Endothelial cell of umbilical vein (primary cell): Measurements from ENCODE around the gene THEMIS2. TPM values are rescaled to one million over a fixed set of nuclear protein-coding genes. Genes with fewer than 3 reads are reported as not detected.

Experiments used
- BruUV-seq: library from RNA; stranded (reverse); fragments of 400-500 nt; replicated peaks from 2 replicates; lab custom pipeline; 2021; lab: Mats Ljungman, UMichigan
- CTCF ChIA-PET: fragments of 300-600, 350-600 bp; sonication (Branson Sonifier 250); formaldehyde crosslinking; loops from one replicate; lab custom pipeline; 2021; ENCODE audit warnings: antibody characterized with exemption, inconsistent platforms; lab: Charles Lee
- POLR2A ChIA-PET: fragments of 300-600, 350-600 bp; sonication (Branson Sonifier 250); formaldehyde crosslinking; loops from one replicate; lab custom pipeline; 2021; ENCODE audit warnings: antibody characterized with exemption, inconsistent platforms; lab: Charles Lee
- DNase-seq: peaks from one replicate; pipeline ENCODE4 v3.0.0-alpha.2; 2011; ENCODE audit warnings: low read depth, low spot score
- FAIRE-seq: peaks from 2 replicates; lab custom pipeline; 2011; peaks lifted over from hg19 to GRCh38; lab: Jason Lieb, UNC
- H2AFZ ChIP-seq: 2 replicates; pipeline ENCODE4 v1.6.0; 2012; ENCODE audit warnings: low read depth, low read length, control low read depth, inconsistent platforms
- H3K27ac ChIP-seq: 2 replicates; pipeline ENCODE4 v1.5.1; 2011; ENCODE audit warnings: low read depth, mild to moderate bottlenecking, control low read depth, low read length, moderate library complexity; ENCODE audit not compliant: insufficient read depth
- H3K27me3 ChIP-seq, 2 experiments: 2 replicates each; pipeline versions ENCODE4 v1.6.0 to v1.6.1; 2011; ENCODE audit warnings: low read length in 2 of 2, mixed read lengths in 1 of 2; ENCODE audit not compliant: control insufficient read depth in 2 of 2, insufficient read depth in 2 of 2
- H3K36me3 ChIP-seq, 2 experiments: 2 replicates in 1 of 2; 3 replicates in 1 of 2; pipeline ENCODE4 v1.5.1; 2011; ENCODE audit warnings: low read length in 2 of 2, mild to moderate bottlenecking in 1 of 2, moderate library complexity in 1 of 2; ENCODE audit not compliant: control insufficient read depth in 2 of 2, insufficient read depth in 2 of 2; ENCODE audit errors: extremely low read depth in 1 of 2
- H3K4me1 ChIP-seq: 3 replicates; pipeline ENCODE4 v1.5.1; 2011; ENCODE audit warnings: mild to moderate bottlenecking, low read length; ENCODE audit not compliant: control insufficient read depth, insufficient read depth; ENCODE audit errors: extremely low read depth
- H3K4me2 ChIP-seq: 2 replicates; pipeline ENCODE4 v1.6.1; 2011; ENCODE audit warnings: low read length, control low read depth, mixed read lengths; ENCODE audit not compliant: insufficient read depth
- H3K4me3 ChIP-seq, 3 experiments: fragments of 200-600 bp in 1 of 3; sonication (generic), shearing (Covaris generic) in 1 of 3; replicated peaks in 1 of 3; 2 replicates each; pipeline ENCODE4 v1.5.1; 2011 to 2016; ENCODE audit warnings: control low read depth in 3 of 3, low read length in 3 of 3, mild to moderate bottlenecking in 2 of 3, inconsistent platforms in 1 of 3, low read depth in 1 of 3, moderate library complexity in 1 of 3; ENCODE audit not compliant: insufficient read depth in 1 of 3
- H3K79me2 ChIP-seq: 2 replicates; pipeline ENCODE4 v1.6.0; 2012; ENCODE audit warnings: low read length, inconsistent platforms; ENCODE audit not compliant: control insufficient read depth, insufficient read depth
- H3K9ac ChIP-seq: replicated peaks from 2 replicates; pipeline ENCODE3; 2011; ENCODE audit warnings: low read length, control low read depth; ENCODE audit not compliant: insufficient read depth; ENCODE audit errors: extremely low read depth
- H3K9me1 ChIP-seq: replicated peaks from 3 replicates; pipeline ENCODE4 v1.6.0; 2011; ENCODE audit warnings: mild to moderate bottlenecking, low read length; ENCODE audit not compliant: control insufficient read depth, insufficient read depth; ENCODE audit errors: extremely low read depth
- H3K9me3 ChIP-seq: replicated peaks from 2 replicates; pipeline ENCODE4 v1.5.1; 2012; ENCODE audit warnings: low read length, inconsistent platforms; ENCODE audit not compliant: control insufficient read depth, insufficient read depth
- H4K20me1 ChIP-seq: replicated peaks from 2 replicates; pipeline ENCODE3; 2011; ENCODE audit warnings: mild to moderate bottlenecking, low read length; ENCODE audit not compliant: control insufficient read depth, insufficient read depth; ENCODE audit errors: extremely low read depth
- EZH2 ChIP-seq: IDR thresholded peaks from 2 replicates; pipeline ENCODE4 v1.6.1; 2012; ENCODE audit warnings: borderline replicate concordance, low read depth, mild to moderate bottlenecking, moderate library complexity, low read length, inconsistent platforms; ENCODE audit not compliant: severe bottlenecking
- FOS ChIP-seq: IDR thresholded peaks from 2 replicates; pipeline ENCODE4 v1.6.1; 2011; ENCODE audit warnings: mild to moderate bottlenecking, low read length, moderate library complexity, borderline replicate concordance; ENCODE audit not compliant: insufficient read depth
- GATA2 ChIP-seq: IDR thresholded peaks from 2 replicates; pipeline ENCODE4 v1.7.0; 2011; ENCODE audit warnings: low read depth, mild to moderate bottlenecking, moderate library complexity, mixed read lengths, low read length; ENCODE audit not compliant: insufficient read length, insufficient read depth
- JUN ChIP-seq: IDR thresholded peaks from 2 replicates; pipeline ENCODE4 v1.6.1; 2011; ENCODE audit warnings: borderline replicate concordance, low read depth; ENCODE audit not compliant: insufficient read length, insufficient read depth
- MYC ChIP-seq: IDR thresholded peaks from one replicate; pipeline ENCODE4 v1.6.1; 2011; ENCODE audit warnings: mild to moderate bottlenecking, low read depth, low read length
- POLR2A ChIP-seq: IDR thresholded peaks from 2 replicates; pipeline ENCODE4 v1.6.1; 2012; ENCODE audit warnings: low read depth, mild to moderate bottlenecking, control low read depth, low read length
- POLR2AphosphoS5 ChIP-seq: IDR thresholded peaks from 2 replicates; pipeline ENCODE4 v1.6.1; 2012; ENCODE audit warnings: low read depth, mild to moderate bottlenecking, control low read depth, low read length, moderate library complexity; ENCODE audit not compliant: insufficient read depth
- dilution Hi-C: fragments of 300-500 bp; cut with MboI; formaldehyde crosslinking; loops from one replicate; pipeline ENCODE4 v1.15.0; 2019; ENCODE audit warnings: low sequenced_read_pairs; ENCODE audit not compliant: extremely low pct_ligation_motif_present
- intact Hi-C: fragments of 100-400 bp; cut with micrococcal nuclease; formaldehyde crosslinking; loops from one replicate; pipeline ENCODE4 v1.10.0; 2022
- polyA plus RNA-seq, 4 experiments: library from polyadenylated mRNA; depleted of rRNA in 3 of 4; stranded (reverse) in 3 of 4; unstranded in 1 of 4; fragments of >200 nt; gene quantifications; 2 replicates each; pipeline versions ENCODE4 v1.2.1 to v1.2.3, GENCODE V29; 2011 to 2012; ENCODE audit warnings: missing spikeins in 1 of 4
- total RNA-seq: library from RNA; stranded (reverse); gene quantifications from 2 replicates; pipeline ENCODE4 v1.2.3, GENCODE V29; 2021
- TF ChIP-seq, protein P1 (sequence below), 2 donors: IDR thresholded peaks; 1 replicate in 1 of 2; 2 replicates in 1 of 2; pipeline ENCODE4 v1.5.1; 2011; ENCODE audit warnings: low read length in 2 of 2, mild to moderate bottlenecking in 2 of 2, moderate library complexity in 2 of 2, control low read depth in 1 of 2, inconsistent platforms in 1 of 2, low read depth in 1 of 2; ENCODE audit not compliant: insufficient read depth in 1 of 2; ENCODE audit errors: extremely low read depth in 1 of 2
- TF ChIP-seq, protein P2 (sequence below): IDR thresholded peaks from 2 replicates; pipeline ENCODE4 v1.6.1; 2011; ENCODE audit not compliant: insufficient read depth, insufficient read length

THEMIS2 gene
- total and polyA plus RNA-seq, 2 donors (not counting 3 experiments of a cell fraction or from before 2014, with no cell fraction given), result 11.1 to 15.7 TPM

DNA sequence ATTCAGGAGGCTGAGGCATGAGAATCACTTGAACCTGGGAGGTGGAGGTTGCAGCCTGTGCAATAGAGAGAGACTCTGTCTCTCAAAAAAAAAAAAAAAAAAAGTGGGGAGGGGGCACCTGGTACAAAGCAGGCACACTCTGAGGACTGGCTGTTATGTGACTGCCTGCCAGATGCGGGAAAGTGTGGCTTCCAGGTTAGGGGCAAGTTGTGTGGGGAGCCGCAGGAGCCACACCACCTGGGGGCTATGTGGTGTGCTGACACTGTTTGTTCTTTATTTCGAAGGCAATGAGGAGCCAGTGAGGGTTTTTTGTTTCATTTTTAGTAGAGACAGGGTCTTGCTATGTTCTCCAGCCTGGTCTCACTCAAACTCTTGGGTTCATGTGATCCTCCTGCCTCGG lies 5.7 kb downstream of the THEMIS2 start:
- FAIRE-seq, result no peak
- POLR2A ChIA-PET, result no interaction called here
- intact Hi-C loops, result no loop called here

More for the DNA sequence above, 5.7 kb downstream of the THEMIS2 start:
- no peaks in the 10 kb centered on the region for H3K9me3 ChIP-seq
- H3K4me1 ChIP-seq, result peaks cover 4% of the 10 kb centered on the region
- H3K4me2 ChIP-seq, result no peak overlapping the region
- peaks cover 0 to 4% of the 10 kb centered on the region in 2 experiments for H3K36me3 ChIP-seq
- no peaks in the 10 kb centered on the region for H3K9me1 ChIP-seq
- no peak overlapping the region for H3K4me3 ChIP-seq
- no peaks in the 10 kb centered on the region for H3K79me2 ChIP-seq
- no peak for TF ChIP-seq FOS
- TF ChIP-seq EZH2, result no peak
- TF ChIP-seq, protein P1, sequence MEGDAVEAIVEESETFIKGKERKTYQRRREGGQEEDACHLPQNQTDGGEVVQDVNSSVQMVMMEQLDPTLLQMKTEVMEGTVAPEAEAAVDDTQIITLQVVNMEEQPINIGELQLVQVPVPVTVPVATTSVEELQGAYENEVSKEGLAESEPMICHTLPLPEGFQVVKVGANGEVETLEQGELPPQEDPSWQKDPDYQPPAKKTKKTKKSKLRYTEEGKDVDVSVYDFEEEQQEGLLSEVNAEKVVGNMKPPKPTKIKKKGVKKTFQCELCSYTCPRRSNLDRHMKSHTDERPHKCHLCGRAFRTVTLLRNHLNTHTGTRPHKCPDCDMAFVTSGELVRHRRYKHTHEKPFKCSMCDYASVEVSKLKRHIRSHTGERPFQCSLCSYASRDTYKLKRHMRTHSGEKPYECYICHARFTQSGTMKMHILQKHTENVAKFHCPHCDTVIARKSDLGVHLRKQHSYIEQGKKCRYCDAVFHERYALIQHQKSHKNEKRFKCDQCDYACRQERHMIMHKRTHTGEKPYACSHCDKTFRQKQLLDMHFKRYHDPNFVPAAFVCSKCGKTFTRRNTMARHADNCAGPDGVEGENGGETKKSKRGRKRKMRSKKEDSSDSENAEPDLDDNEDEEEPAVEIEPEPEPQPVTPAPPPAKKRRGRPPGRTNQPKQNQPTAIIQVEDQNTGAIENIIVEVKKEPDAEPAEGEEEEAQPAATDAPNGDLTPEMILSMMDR (IDR thresholded peaks at IDR 0.05; ENCODE audit: extremely low read depth in 1 of 2, insufficient read depth in 1 of 2, low read depth in 1 of 2, low read length in 2 of 2), result no peak
- no peak for TF ChIP-seq POLR2AphosphoS5
- no peak for TF ChIP-seq JUN
- TF ChIP-seq, protein P2, sequence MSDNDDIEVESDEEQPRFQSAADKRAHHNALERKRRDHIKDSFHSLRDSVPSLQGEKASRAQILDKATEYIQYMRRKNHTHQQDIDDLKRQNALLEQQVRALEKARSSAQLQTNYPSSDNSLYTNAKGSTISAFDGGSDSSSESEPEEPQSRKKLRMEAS, result no peak
- TF ChIP-seq MYC, result no peak
- TF ChIP-seq GATA2, result no peak
- TF ChIP-seq POLR2A, result no peak
- H2AFZ ChIP-seq, result no peak overlapping the region
- no peak for DNase-seq
- H3K27ac ChIP-seq, result no peak overlapping the region
- no TSS peak for BruUV-seq
- CTCF ChIA-PET, result interaction anchor here (1.5 kb wide), 1 partner anchor 20 kb away, joined by 7 read pairs; no protein-coding TSS in a partner anchor
- H3K9ac ChIP-seq, result no peak overlapping the region
- no peaks in the 10 kb centered on the region for H3K27me3 ChIP-seq
- no peaks in the 10 kb centered on the region for H4K20me1 ChIP-seq
- dilution Hi-C loops, result no loop called here
